Neural progenitor cell (in vitro differentiated cells): ENCODE results near the gene ADA.

ENCODE experiments used
- EZH2 ChIP-seq: fragments of 200-600 bp; sonication (generic); IDR thresholded peaks from 2 replicates; pipeline ENCODE4 v1.6.1; 2017; ENCODE audit warnings: antibody characterized with exemption, mild to moderate bottlenecking, moderate library complexity
- TF ChIP-seq, protein P1 (sequence below): fragments of 200-600 bp; sonication (generic); IDR thresholded peaks from 2 replicates; pipeline ENCODE4 v1.5.1; 2017; ENCODE audit warnings: antibody characterized with exemption, mild to moderate bottlenecking

DNA sequence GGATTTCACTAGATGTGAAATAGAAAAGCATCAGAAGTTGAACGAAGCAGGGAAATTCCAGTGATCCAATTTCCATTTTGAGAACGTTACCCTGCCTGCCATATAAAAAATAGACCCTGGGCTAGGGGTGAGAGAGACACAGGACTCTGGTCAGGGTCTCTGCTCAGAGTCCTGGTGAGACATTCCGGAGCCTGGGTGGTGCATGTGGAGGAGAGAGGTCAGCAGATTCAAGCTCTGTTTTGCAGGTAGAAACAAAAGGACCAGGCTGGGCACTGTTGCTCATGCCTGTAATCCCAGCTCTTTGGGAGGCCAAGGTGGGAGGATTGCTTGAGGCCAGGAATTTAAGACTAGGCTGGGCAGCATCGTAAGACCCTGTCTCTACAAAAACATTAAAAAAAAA lies 51.2 kb downstream of the ADA start:
- TF ChIP-seq, protein P1, sequence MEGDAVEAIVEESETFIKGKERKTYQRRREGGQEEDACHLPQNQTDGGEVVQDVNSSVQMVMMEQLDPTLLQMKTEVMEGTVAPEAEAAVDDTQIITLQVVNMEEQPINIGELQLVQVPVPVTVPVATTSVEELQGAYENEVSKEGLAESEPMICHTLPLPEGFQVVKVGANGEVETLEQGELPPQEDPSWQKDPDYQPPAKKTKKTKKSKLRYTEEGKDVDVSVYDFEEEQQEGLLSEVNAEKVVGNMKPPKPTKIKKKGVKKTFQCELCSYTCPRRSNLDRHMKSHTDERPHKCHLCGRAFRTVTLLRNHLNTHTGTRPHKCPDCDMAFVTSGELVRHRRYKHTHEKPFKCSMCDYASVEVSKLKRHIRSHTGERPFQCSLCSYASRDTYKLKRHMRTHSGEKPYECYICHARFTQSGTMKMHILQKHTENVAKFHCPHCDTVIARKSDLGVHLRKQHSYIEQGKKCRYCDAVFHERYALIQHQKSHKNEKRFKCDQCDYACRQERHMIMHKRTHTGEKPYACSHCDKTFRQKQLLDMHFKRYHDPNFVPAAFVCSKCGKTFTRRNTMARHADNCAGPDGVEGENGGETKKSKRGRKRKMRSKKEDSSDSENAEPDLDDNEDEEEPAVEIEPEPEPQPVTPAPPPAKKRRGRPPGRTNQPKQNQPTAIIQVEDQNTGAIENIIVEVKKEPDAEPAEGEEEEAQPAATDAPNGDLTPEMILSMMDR = no peak
- TF ChIP-seq EZH2 = no peak
